GM19438 (cell line): Measurements from ENCODE around the gene KCNA2.

Source experiments
- ATAC-seq: cut with Tn5 transposase; IDR thresholded peaks from one replicate; pipeline ENCODE4 v1.9.1; 2021; ENCODE audit warnings: low read depth; ENCODE audit not compliant: unreplicated experiment

KCNA2 gene

GRCh38 chr1:110605901-110606656 is at the start of gene KCNA2:
Gene KCNA2 (minus strand): TSS chr1:110606358. CDS start chr1:110604782, 1,576 bp downstream.
- no peak for ATAC-seq

GRCh38 chr1:110650609-110651008 is 44.5 kb upstream of the KCNA2 start:
- ATAC-seq, result no peak

GRCh38 chr1:110648417-110648816 is 42.3 kb upstream of the KCNA2 start:
- ATAC-seq, result no peak

- no peak for ATAC-seq
These were observed 41.2 kb upstream of the KCNA2 start for GRCh38 chr1:110647254-110647891.

- ATAC-seq, result no peak
These were observed 39.9 kb upstream of the KCNA2 start for GRCh38 chr1:110645821-110646735.

- no peak for ATAC-seq
These were observed 39.1 kb upstream of the KCNA2 start for GRCh38 chr1:110645211-110645610.

GRCh38 chr1:110643879-110644472 is 37.8 kb upstream of the KCNA2 start:
- no peak for ATAC-seq

- no peak for ATAC-seq
These were observed 33.7 kb upstream of the KCNA2 start for GRCh38 chr1:110639724-110640386.

- no peak for ATAC-seq
These were observed 32.4 kb upstream of the KCNA2 start for GRCh38 chr1:110638556-110638955.

GRCh38 chr1:110638058-110638457 is 31.9 kb upstream of the KCNA2 start:
- no peak for ATAC-seq

- no peak for ATAC-seq
These were observed 31.3 kb upstream of the KCNA2 start for GRCh38 chr1:110637475-110637874.

- no peak for ATAC-seq
These were observed 30.2 kb upstream of the KCNA2 start for GRCh38 chr1:110636149-110636935.

GRCh38 chr1:110635434-110635833 is 29.3 kb upstream of the KCNA2 start:
- no peak for ATAC-seq

- peak; percentile 58 for ATAC-seq
These were observed 28.5 kb upstream of the KCNA2 start for GRCh38 chr1:110634455-110635311.

- ATAC-seq, result no peak
These were observed 27.9 kb upstream of the KCNA2 start for GRCh38 chr1:110634086-110634454.

- no peak for ATAC-seq
These were observed 27.5 kb upstream of the KCNA2 start for GRCh38 chr1:110633646-110634030.

GRCh38 chr1:110631836-110632620 is 25.9 kb upstream of the KCNA2 start:
- ATAC-seq, result no peak
